SU-DHL-6 (cell line): Measurements from ENCODE around the gene PFKM.

Experiments used
- H2AFZ ChIP-seq: fragments of 200-600 bp; sonication (generic); 2 replicates; pipeline ENCODE4 v1.6.1; 2014; ENCODE audit warnings: low read depth, mild to moderate bottlenecking, moderate library complexity, mixed read lengths, antibody characterized with exemption, low read length; ENCODE audit not compliant: severe bottlenecking
- H3F3A ChIP-seq: fragments of 200-600 bp; shearing (Covaris generic); 2 replicates; pipeline ENCODE4 v1.6.0; 2016; ENCODE audit warnings: antibody characterized with exemption, mild to moderate bottlenecking; ENCODE audit not compliant: insufficient read depth
- H3K27ac ChIP-seq: fragments of 200-600 bp; sonication (generic); 2 replicates; pipeline ENCODE4 v1.5.1; 2016; ENCODE audit warnings: low read depth, mild to moderate bottlenecking, low read length, moderate library complexity, mixed read lengths
- H3K27me3 ChIP-seq: fragments of 200-600 bp; sonication (generic), shearing (Covaris generic); 2 replicates; pipeline ENCODE4 v1.6.0; 2014; ENCODE audit warnings: mild to moderate bottlenecking, low read length
- H3K36me3 ChIP-seq: fragments of 200-600 bp; sonication (generic); 2 replicates; pipeline ENCODE4 v1.6.1; 2014; ENCODE audit warnings: mild to moderate bottlenecking, low read length, mixed read lengths
- H3K4me2 ChIP-seq: fragments of 300-600, 200-600 bp; shearing (Covaris generic), sonication (generic); 2 replicates; pipeline ENCODE4 v1.6.0; 2014; ENCODE audit warnings: low read length, low read depth, mild to moderate bottlenecking; ENCODE audit not compliant: poor library complexity, severe bottlenecking
- H3K4me3 ChIP-seq: fragments of 200-600 bp; sonication (generic); 2 replicates; pipeline ENCODE4 v1.5.1; 2014; ENCODE audit warnings: antibody characterized with exemption, low read length, mild to moderate bottlenecking, mixed read lengths; ENCODE audit not compliant: insufficient read depth, poor library complexity, severe bottlenecking
- H3K79me2 ChIP-seq: fragments of 200-600 bp; sonication (generic); 2 replicates; pipeline ENCODE4 v1.6.1; 2014; ENCODE audit warnings: mild to moderate bottlenecking, low read length, moderate library complexity; ENCODE audit not compliant: insufficient read depth
- H3K9ac ChIP-seq: fragments of 200-600 bp; sonication (generic); 2 replicates; pipeline ENCODE4 v1.7.0; 2014; ENCODE audit warnings: mild to moderate bottlenecking, low read length
- H3K9me2 ChIP-seq: fragments of 200-600 bp; sonication (generic); replicated peaks from 2 replicates; pipeline ENCODE4 v1.6.1; 2014; ENCODE audit warnings: low read length; ENCODE audit not compliant: insufficient read depth
- H3K9me3 ChIP-seq: fragments of 200-600 bp; sonication (generic); 2 replicates; pipeline ENCODE4 v1.6.1; 2014; ENCODE audit warnings: low read length, mixed read lengths; ENCODE audit not compliant: insufficient read depth
- H4K20me1 ChIP-seq: fragments of 200-600 bp; sonication (generic); 2 replicates; pipeline ENCODE4 v1.6.1; 2014; ENCODE audit warnings: low read depth, mild to moderate bottlenecking, antibody characterized with exemption, low read length, moderate library complexity, mixed read lengths
- EZH2phosphoT487 ChIP-seq: fragments of 200-600 bp; sonication (generic), shearing (Covaris generic); conservative IDR thresholded peaks from 2 replicates; pipeline ENCODE4 v1.6.1; 2018; ENCODE audit warnings: mild to moderate bottlenecking, antibody characterized with exemption, low read length, moderate library complexity, mixed read lengths
- TF ChIP-seq, protein P1 (sequence below): fragments of 200-600 bp; sonication (generic); IDR thresholded peaks from one replicate; pipeline ENCODE4 v1.5.1; 2017; ENCODE audit warnings: antibody characterized with exemption, mild to moderate bottlenecking, low read length, moderate library complexity; ENCODE audit not compliant: insufficient read depth, poor library complexity, severe bottlenecking

The PFKM gene

GRCh38 chr12:48077111-48077510 is 42.1 kb upstream of the PFKM start:
- no peak for TF ChIP-seq EZH2phosphoT487
- TF ChIP-seq, protein P1, sequence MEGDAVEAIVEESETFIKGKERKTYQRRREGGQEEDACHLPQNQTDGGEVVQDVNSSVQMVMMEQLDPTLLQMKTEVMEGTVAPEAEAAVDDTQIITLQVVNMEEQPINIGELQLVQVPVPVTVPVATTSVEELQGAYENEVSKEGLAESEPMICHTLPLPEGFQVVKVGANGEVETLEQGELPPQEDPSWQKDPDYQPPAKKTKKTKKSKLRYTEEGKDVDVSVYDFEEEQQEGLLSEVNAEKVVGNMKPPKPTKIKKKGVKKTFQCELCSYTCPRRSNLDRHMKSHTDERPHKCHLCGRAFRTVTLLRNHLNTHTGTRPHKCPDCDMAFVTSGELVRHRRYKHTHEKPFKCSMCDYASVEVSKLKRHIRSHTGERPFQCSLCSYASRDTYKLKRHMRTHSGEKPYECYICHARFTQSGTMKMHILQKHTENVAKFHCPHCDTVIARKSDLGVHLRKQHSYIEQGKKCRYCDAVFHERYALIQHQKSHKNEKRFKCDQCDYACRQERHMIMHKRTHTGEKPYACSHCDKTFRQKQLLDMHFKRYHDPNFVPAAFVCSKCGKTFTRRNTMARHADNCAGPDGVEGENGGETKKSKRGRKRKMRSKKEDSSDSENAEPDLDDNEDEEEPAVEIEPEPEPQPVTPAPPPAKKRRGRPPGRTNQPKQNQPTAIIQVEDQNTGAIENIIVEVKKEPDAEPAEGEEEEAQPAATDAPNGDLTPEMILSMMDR = no peak
- Histone ChIP-seq H3K36me3 (peaks cover 47% of the 10 kb centered on the region), H3K4me3 (no peak overlapping the region)

GRCh38 chr12:48078901-48079300 is 40.3 kb upstream of the PFKM start:
- no peak overlapping the region for H3K27ac ChIP-seq
- no peaks in the 10 kb centered on the region for H3K79me2 ChIP-seq
- TF ChIP-seq, protein P1 = no peak
- no peak for TF ChIP-seq EZH2phosphoT487
- no peaks in the 10 kb centered on the region for H3K27me3 ChIP-seq
- H3K9ac ChIP-seq = no peak overlapping the region
- H4K20me1 ChIP-seq = 0 out of 2 replicates have a peak, but pooled peaks cover 3% of the 10 kb centered on the region
- H2AFZ ChIP-seq = no peak overlapping the region
- no peak overlapping the region for H3K4me3 ChIP-seq
- no peak overlapping the region for H3K4me2 ChIP-seq
- H3F3A ChIP-seq = no peaks in the 10 kb centered on the region
- no peaks in the 10 kb centered on the region for H3K9me2 ChIP-seq
- no peaks in the 10 kb centered on the region for H3K9me3 ChIP-seq
- H3K36me3 ChIP-seq = peaks cover 49% of the 10 kb centered on the region

More at GRCh38 chr12:48077111-48077510, 42.1 kb upstream of the PFKM start:
- H4K20me1 ChIP-seq = no peaks in the 10 kb centered on the region
- no peak overlapping the region for H2AFZ ChIP-seq
- no peak overlapping the region for H3K27ac ChIP-seq
- H3F3A ChIP-seq = no peaks in the 10 kb centered on the region
- no peaks in the 10 kb centered on the region for H3K27me3 ChIP-seq
- no peaks in the 10 kb centered on the region for H3K79me2 ChIP-seq
- no peaks in the 10 kb centered on the region for H3K9me2 ChIP-seq
- no peaks in the 10 kb centered on the region for H3K9me3 ChIP-seq
- H3K4me2 ChIP-seq = no peak overlapping the region
- H3K9ac ChIP-seq = no peak overlapping the region

GRCh38 chr12:48080285-48080684 is 38.9 kb upstream of the PFKM start:
- Histone ChIP-seq H3K79me2 (no peaks in the 10 kb centered on the region), H4K20me1 (0 out of 2 replicates have a peak, but pooled peaks cover 3% of the 10 kb centered on the region), H3K4me2 (no peak overlapping the region), H3K27me3 (no peaks in the 10 kb centered on the region), H3K27ac (no peak overlapping the region), H2AFZ (no peak overlapping the region), H3K9me3 (no peaks in the 10 kb centered on the region), H3K36me3 (peaks cover 40% of the 10 kb centered on the region), H3K9ac (no peak overlapping the region), H3K9me2 (no peaks in the 10 kb centered on the region), H3F3A (no peaks in the 10 kb centered on the region), H3K4me3 (no peak overlapping the region)
- TF ChIP-seq, protein P1 = no peak
- TF ChIP-seq EZH2phosphoT487 = no peak
